Heart right ventricle (tissue), 16 donors: ENCODE results near the gene VTI1A. TPM values are rescaled to one million over a fixed set of nuclear protein-coding genes. Genes with fewer than 3 reads are reported as not detected.
"Not testable (repeated sequence)": the region's sequence is repeated elsewhere in the genome, so short reads cannot be mapped to it uniquely, and the experiment has no call there.

Experiments used
- ATAC-seq, 8 donors: fragments of 200-7000 bp; cut with Tn5 transposase; one replicate each; pipeline ENCODE4 v1.9.1; 2020; ENCODE audit warnings: mild to moderate bottlenecking in 8 of 8, moderate library complexity in 8 of 8, moderate number of reproducible peaks in 1 of 8
- DNase-seq, 2 donors: peaks; one replicate each; pipeline ENCODE4 v3.0.0-alpha.2; 2020
- H3K27ac ChIP-seq, 10 donors: fragments of 200-600 bp; sonication (generic) in 2 of 10; one replicate each; pipeline versions ENCODE4 v1.5.0 to v1.8.0; 2020 to 2022; ENCODE audit warnings: mild to moderate bottlenecking in 3 of 10
- H3K27me3 ChIP-seq, 7 donors: fragments of 200-600 bp; one replicate each; pipeline ENCODE4 v1.8.0; 2021 to 2022; ENCODE audit warnings: mild to moderate bottlenecking in 2 of 7
- H3K36me3 ChIP-seq, 9 donors: fragments of 200-600 bp; sonication (generic) in 1 of 9; one replicate each; pipeline versions ENCODE4 v1.5.0 to v1.8.0; 2020 to 2022; ENCODE audit warnings: mild to moderate bottlenecking in 2 of 9
- H3K4me1 ChIP-seq, 9 donors: fragments of 200-600 bp; sonication (generic) in 1 of 9; one replicate each; pipeline versions ENCODE4 v1.5.0 to v1.8.0; 2020 to 2022; ENCODE audit warnings: mild to moderate bottlenecking in 4 of 9
- H3K4me3 ChIP-seq, 10 donors: fragments of 200-600 bp; sonication (generic) in 2 of 10; one replicate each; pipeline versions ENCODE4 v1.5.0 to v1.8.0; 2020 to 2022; ENCODE audit warnings: mild to moderate bottlenecking in 7 of 10, moderate library complexity in 2 of 10
- H3K9me3 ChIP-seq, 11 donors: fragments of 200-600 bp in 10 of 11; sonication (generic) in 2 of 11; one replicate each; pipeline versions ENCODE4 v1.5.0 to v1.8.0; 2013 to 2022; ENCODE audit warnings: mild to moderate bottlenecking in 2 of 11, control low read depth in 1 of 11, moderate library complexity in 1 of 11
- CTCF ChIP-seq, 9 donors: fragments of 200-600 bp; sonication (generic) in 2 of 9; IDR thresholded peaks; one replicate each; pipeline versions ENCODE4 v1.5.0 to v1.8.0; 2021 to 2022; ENCODE audit warnings: antibody characterized with exemption in 9 of 9, mild to moderate bottlenecking in 5 of 9, moderate library complexity in 1 of 9
- WGBS, 2 donors: extraction: QIAGEN DNeasy Blood & Tissue Kit; methylation state at CpG; one replicate each; pipeline ENCODE4 v1.1.7; 2013; ENCODE audit warnings: inconsistent platforms in 1 of 2; 5-methylcytosine and 5-hydroxymethylcytosine counted together
- intact Hi-C, 10 donors: fragments of 100-400 bp; cut with DNase I; formaldehyde crosslinking; loops; one replicate each; pipeline versions ENCODE4 v1.11.1 to v1.14.2; 2022
- polyA plus RNA-seq, 2 donors: library from polyadenylated mRNA; stranded (reverse); fragments of 200-250 nt; gene quantifications; one replicate each; pipeline ENCODE4 v1.2.3, GENCODE V29; 2013
- total RNA-seq, 10 donors: library from RNA; stranded (reverse); fragmentation: NEBNext Ultra II Directional in 3 of 10; extraction: Animal tissue kit (Norgen Biotek cat#: 25700) in 3 of 10; gene quantifications; one replicate each; pipeline versions ENCODE4 v1.2.1 to v1.2.4, GENCODE V29; 2021 to 2023
- donor health status: Arrhythmogenic right ventricular cardiomyopathy.
- donor health status: ischemic (EF 13 %, LVEDD 7.1; RV severe dilation, severe dysfunction).
- donor health status: healthy with polysubstance abuse.
- donor health status: DM: no; HTN: yes; CAD: no.
- donor health status: DM: no; HTN: no; CAD: no.
- donor health status: ischemic (EF 25% LVEDD 6.9; RV normal size, moderate dysfunction).
- donor health status: ischemic (EF 25% LVEDD 5.7; RV mildly dilated, moderate dysfunction).
- donor health status: healthy.
- donor health status: DM: yes; HTN: yes; CAD: no.
- donor health status: Ischemic cardiomyopathy.
- donor health status: ischemic (EF 35%, LVEDD 5.7; RV mildly dilated, moderate dysfunction).
- donor health status: nonischemic (EF 11% LVEDD 7.7; RV severe dilation, severe dysfunction).
- donor health status: DM: yes; HTN: yes; CAD: no.
- donor health status: PGD.
- donor health status: ischemic (EF 29% LVEDD 5.4; RV normal size, mild dysfunction).
- donor health status: nonischemic (EF 23%, LVEDD 6.1; RV moderate dilation, normal function).

Gene VTI1A
- total and polyA plus RNA-seq, 12 donors: 6.2 to 24.5 (median 20.6) TPM

DNA sequence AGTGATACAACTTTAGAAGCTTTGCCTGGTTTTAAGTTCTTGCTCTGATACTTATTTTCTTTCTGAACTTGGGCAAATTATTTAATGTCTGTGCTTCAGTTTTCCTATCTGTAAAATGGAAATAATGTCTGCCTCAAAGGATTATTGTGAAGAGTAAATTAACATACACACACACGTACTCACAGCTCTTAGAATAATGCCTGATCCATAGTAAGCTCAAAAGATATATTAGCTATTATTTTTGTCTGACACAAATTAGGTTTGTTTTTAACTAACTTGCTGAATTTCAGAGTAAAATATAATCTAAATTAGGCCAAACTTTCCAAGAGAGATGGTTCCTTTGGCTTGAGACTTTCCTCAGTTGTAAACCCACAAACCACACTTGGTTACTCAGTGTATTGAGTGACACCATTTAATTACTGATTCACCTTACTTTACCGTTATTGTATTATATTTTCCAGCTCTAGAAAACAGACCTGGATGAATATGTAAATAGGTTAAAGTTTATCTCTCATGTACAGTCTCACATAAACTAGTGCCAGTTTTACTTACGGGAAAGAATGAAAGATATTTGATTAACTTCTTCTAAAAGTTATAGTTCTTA lies 50.4 kb downstream of the VTI1A start:
- no peak overlapping the region for H3K4me3 ChIP-seq
- intact Hi-C loops: no loop called here
- H3K4me1 ChIP-seq: peaks cover 0 to 6% (median 0%) of the 10 kb centered on the region in 9 donors
- no peaks in the 10 kb centered on the region for H3K27me3 ChIP-seq
- WGBS, 2 donors: 83 to 90% methylated on average over 3 of the region's 3 CpGs
- TF ChIP-seq CTCF (IDR thresholded peaks at IDR 0.05): no peak
- no peak overlapping the region for H3K27ac ChIP-seq
- H3K9me3 ChIP-seq: no peaks in the 10 kb centered on the region
- DNase-seq (no peak), ATAC-seq (no peak)
- H3K36me3 ChIP-seq: no peaks in the 10 kb centered on the region

DNA sequence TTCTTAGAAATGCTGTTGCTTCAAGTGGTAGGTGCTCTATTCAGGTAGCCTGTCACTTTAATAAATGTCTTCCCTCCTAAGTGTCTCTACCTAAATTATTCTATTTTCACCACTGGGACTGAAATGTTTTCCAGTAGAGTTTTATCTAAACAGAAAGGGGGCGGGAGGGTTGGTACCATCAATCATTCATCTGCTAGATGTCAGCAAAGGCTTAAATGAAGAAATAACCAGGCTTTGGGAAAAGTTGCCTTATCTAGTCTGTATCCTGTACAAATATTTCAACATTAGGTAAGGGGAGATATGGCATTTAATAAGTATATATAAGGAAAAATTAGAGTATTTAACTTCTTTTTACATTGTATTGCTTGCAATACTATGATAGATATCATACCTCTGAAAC lies 51.8 kb downstream of the VTI1A start:
- intact Hi-C loops: no loop called here
- no peaks in the 10 kb centered on the region for H3K36me3 ChIP-seq
- H3K4me1 ChIP-seq: peaks cover 0 to 6% (median 0%) of the 10 kb centered on the region in 9 donors
- H3K9me3 ChIP-seq: no peaks in the 10 kb centered on the region
- no peak for TF ChIP-seq CTCF (IDR thresholded peaks at IDR 0.05)
- H3K4me3 ChIP-seq: no peak overlapping the region
- no peak overlapping the region for H3K27ac ChIP-seq
- ATAC-seq: no peak
- 90 to 94% methylated on average over 1 of the region's 1 CpG for WGBS, 2 donors
- DNase-seq: no peak
- no peaks in the 10 kb centered on the region for H3K27me3 ChIP-seq

DNA sequence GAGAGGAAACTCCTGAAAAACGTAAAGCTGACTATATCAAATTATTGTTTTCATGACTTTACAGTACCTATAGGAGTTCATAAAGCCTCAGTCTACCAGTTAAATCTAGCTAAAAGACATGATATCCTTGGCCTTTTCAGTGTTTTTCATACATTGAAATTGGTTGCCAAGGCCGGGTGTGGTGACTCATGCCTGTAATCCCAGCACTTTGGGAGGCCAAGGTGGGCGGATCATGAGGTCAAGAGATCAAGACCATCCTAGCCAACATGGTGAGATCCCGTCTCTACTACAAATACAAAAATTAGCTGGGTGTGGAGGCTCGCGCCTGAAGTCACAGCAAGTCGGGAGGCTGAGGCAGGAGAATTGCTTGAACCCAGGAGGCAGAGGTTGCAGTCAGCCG lies 53.0 kb downstream of the VTI1A start:
- ATAC-seq, H3K27me3 ChIP-seq, H3K27ac ChIP-seq, H3K36me3 ChIP-seq, H3K9me3 ChIP-seq, intact Hi-C loops, H3K4me3 ChIP-seq, DNase-seq, H3K4me1 ChIP-seq: not testable (repeated sequence)
- WGBS, 2 donors: 97 to 98% methylated on average over 8 of the region's 8 CpGs

- WGBS, 2 donors: 57 to 69% methylated on average over 2 of the region's 2 CpGs
- no peaks in the 10 kb centered on the region for H3K9me3 ChIP-seq
- H3K4me3 ChIP-seq: no peak overlapping the region
- H3K4me1 ChIP-seq: peaks cover 0 to 10% (median 0%) of the 10 kb centered on the region in 9 donors
- DNase-seq (no peak), ATAC-seq (no peak)
- H3K27ac ChIP-seq: no peak overlapping the region
- H3K27me3 ChIP-seq: no peaks in the 10 kb centered on the region
- no peak for TF ChIP-seq CTCF (IDR thresholded peaks at IDR 0.05)
- intact Hi-C loops: no loop called here
- no peaks in the 10 kb centered on the region for H3K36me3 ChIP-seq
Observed at GRCh38 chr10:112502536-112502935, 55.5 kb downstream of the VTI1A start.

GRCh38 chr10:112503643-112504042 lies 56.6 kb downstream of the VTI1A start:
- H3K27me3 ChIP-seq: no peaks in the 10 kb centered on the region
- no peak overlapping the region for H3K4me3 ChIP-seq
- DNase-seq (no peak), ATAC-seq (no peak)
- intact Hi-C loops: no loop called here
- no peaks in the 10 kb centered on the region for H3K36me3 ChIP-seq
- peaks cover 0 to 15% (median 0%) of the 10 kb centered on the region in 9 donors for H3K4me1 ChIP-seq
- H3K27ac ChIP-seq: no peak overlapping the region
- no peak for TF ChIP-seq CTCF (IDR thresholded peaks at IDR 0.05)
- no peaks in the 10 kb centered on the region for H3K9me3 ChIP-seq
- WGBS, 2 donors: 90 to 93% methylated on average over 2 of the region's 2 CpGs
